Loucy (cell line): ENCODE results near the gene PPP1R27.

Experiments
- H2AFZ ChIP-seq: fragments of 200-600 bp; sonication (generic); 2 replicates; pipeline ENCODE4 v1.6.0; 2016; ENCODE audit warnings: antibody characterized with exemption, mild to moderate bottlenecking, low read length, moderate library complexity
- H3F3A ChIP-seq: fragments of 200-600 bp; 2 replicates; pipeline ENCODE4 v1.6.0; 2016; ENCODE audit warnings: antibody characterized with exemption, low read depth, mild to moderate bottlenecking
- H3K27me3 ChIP-seq: fragments of 200-600 bp; sonication (generic); 2 replicates; pipeline ENCODE4 v1.6.1; 2014; ENCODE audit warnings: low read length, mild to moderate bottlenecking; ENCODE audit not compliant: insufficient read depth, poor library complexity, severe bottlenecking
- H3K36me3 ChIP-seq: fragments of 200-600 bp; sonication (generic); 2 replicates; pipeline ENCODE4 v1.6.1; 2016; ENCODE audit warnings: low read length; ENCODE audit not compliant: insufficient read depth
- H3K4me1 ChIP-seq: fragments of 200-600 bp; sonication (generic); 2 replicates; pipeline ENCODE4 v1.5.1; 2014; ENCODE audit warnings: low read length, mild to moderate bottlenecking; ENCODE audit not compliant: insufficient read depth, poor library complexity, severe bottlenecking
- H3K4me2 ChIP-seq: fragments of 200-600 bp; sonication (generic); 2 replicates; pipeline ENCODE4 v1.6.0; 2014; ENCODE audit warnings: antibody characterized with exemption, low read length, low read depth, mild to moderate bottlenecking; ENCODE audit not compliant: poor library complexity, severe bottlenecking
- H3K4me3 ChIP-seq: fragments of 200-600 bp; sonication (generic); 2 replicates; pipeline ENCODE4 v1.5.1; 2014; ENCODE audit warnings: low read length, mild to moderate bottlenecking, mixed read lengths; ENCODE audit not compliant: poor library complexity, severe bottlenecking
- H3K79me2 ChIP-seq: fragments of 200-600 bp; sonication (generic); 2 replicates; pipeline ENCODE4 v1.6.1; 2014; ENCODE audit warnings: low read length; ENCODE audit not compliant: insufficient read depth
- H3K9ac ChIP-seq: fragments of 200-600 bp; sonication (generic); 2 replicates; pipeline ENCODE4 v1.6.0; 2014; ENCODE audit warnings: mild to moderate bottlenecking, low read depth, low read length, moderate library complexity; ENCODE audit not compliant: poor library complexity, severe bottlenecking
- H3K9me2 ChIP-seq: fragments of 200-600 bp; sonication (generic); replicated peaks from 2 replicates; pipeline ENCODE4 v1.6.1; 2016; ENCODE audit warnings: low read depth, low read length, mixed read lengths
- H3K9me3 ChIP-seq: fragments of 200-600 bp; sonication (generic); 2 replicates; pipeline ENCODE4 v1.6.1; 2014; ENCODE audit warnings: mild to moderate bottlenecking, antibody characterized with exemption, low read length, low read depth; ENCODE audit not compliant: insufficient read depth
- H4K20me1 ChIP-seq: fragments of 200-600 bp; sonication (generic); 2 replicates; pipeline ENCODE4 v1.6.0; 2014; ENCODE audit warnings: antibody characterized with exemption, low read length, mild to moderate bottlenecking; ENCODE audit not compliant: insufficient read depth, poor library complexity, severe bottlenecking
- CTCF ChIP-seq: fragments of 200-600 bp; sonication (generic); conservative IDR thresholded peaks from 2 replicates; pipeline ENCODE4 v1.5.1; 2014; ENCODE audit warnings: mild to moderate bottlenecking, antibody characterized with exemption, low read length
- EZH2phosphoT487 ChIP-seq: fragments of 200-600 bp; IDR thresholded peaks from 2 replicates; pipeline ENCODE4 v1.6.1; 2018; ENCODE audit warnings: antibody characterized with exemption, mild to moderate bottlenecking, moderate library complexity, borderline replicate concordance

Gene PPP1R27

GRCh38 chr17:81833160-81833920, 1.5 kb downstream of the PPP1R27 start, which contains the start of gene MCRIP1:
Gene MCRIP1 (minus strand): TSS chr17:81833291. CDS start chr17:81824506, 8,785 bp downstream.
- Histone ChIP-seq H4K20me1 (no peaks in the 10 kb centered on the region), H3K4me3 (peak within 1 kb of the TSS; percentile 96), H2AFZ (peak within 1 kb of the TSS; percentile 76), H3K4me2 (peak within 1 kb of the TSS; percentile 99), H3K36me3 (no peaks in the 10 kb centered on the region), H3K9me3 (no peaks in the 10 kb centered on the region), H3K9ac (peak within 1 kb of the TSS; percentile 98), H3K9me2 (no peaks in the 10 kb centered on the region), H3K4me1 (peaks cover 23% of the 10 kb centered on the region), H3K27me3 (no peaks in the 10 kb centered on the region), H3F3A (no peaks in the 10 kb centered on the region), H3K79me2 (peaks cover 46% of the 10 kb centered on the region)
- TF ChIP-seq EZH2phosphoT487, result no peak
- no peak for TF ChIP-seq CTCF

- H3K4me3 ChIP-seq, result peak overlapping the region; percentile 96
- H3K27me3 ChIP-seq, result no peaks in the 10 kb centered on the region
- no peaks in the 10 kb centered on the region for H3F3A ChIP-seq
- peaks cover 23% of the 10 kb centered on the region for H3K4me1 ChIP-seq
- peak overlapping the region; percentile 88 for H3K9ac ChIP-seq
- H3K4me2 ChIP-seq, result peak overlapping the region; percentile 99
- no peaks in the 10 kb centered on the region for H3K36me3 ChIP-seq
- no peak for TF ChIP-seq CTCF
- no peak for TF ChIP-seq EZH2phosphoT487
- no peaks in the 10 kb centered on the region for H3K9me3 ChIP-seq
- no peaks in the 10 kb centered on the region for H3K9me2 ChIP-seq
- H4K20me1 ChIP-seq, result no peaks in the 10 kb centered on the region
- H2AFZ ChIP-seq, result peak overlapping the region; percentile 44
- peaks cover 49% of the 10 kb centered on the region for H3K79me2 ChIP-seq
These were observed 2.2 kb downstream of the PPP1R27 start for GRCh38 chr17:81832608-81833159.

GRCh38 chr17:81831957-81832607, 2.8 kb downstream of the PPP1R27 start:
- H3F3A ChIP-seq, result no peaks in the 10 kb centered on the region
- H4K20me1 ChIP-seq, result no peaks in the 10 kb centered on the region
- TF ChIP-seq CTCF, result no peak
- TF ChIP-seq EZH2phosphoT487, result no peak
- peaks cover 49% of the 10 kb centered on the region for H3K79me2 ChIP-seq
- H3K36me3 ChIP-seq, result no peaks in the 10 kb centered on the region
- no peaks in the 10 kb centered on the region for H3K9me3 ChIP-seq
- H3K27me3 ChIP-seq, result no peaks in the 10 kb centered on the region
- peak overlapping the region; percentile 44; the same call in 1 of the 2 replicates for H2AFZ ChIP-seq
- no peaks in the 10 kb centered on the region for H3K9me2 ChIP-seq
- H3K9ac ChIP-seq, result peak overlapping the region; percentile 88
- peak overlapping the region; percentile 99 for H3K4me2 ChIP-seq
- H3K4me1 ChIP-seq, result peaks cover 23% of the 10 kb centered on the region
- peak overlapping the region; percentile 96 for H3K4me3 ChIP-seq
